A673 (cell line): ENCODE data around the gene MORN4.
"Not testable (repeated sequence)": the region's sequence is repeated elsewhere in the genome, so short reads cannot be mapped to it uniquely, and the experiment has no call there.

ENCODE experiments used
- EZH2 ChIP-seq: fragments of 200-600 bp; sonication (generic); IDR thresholded peaks from 2 replicates; pipeline ENCODE4 v1.6.1; 2017; ENCODE audit warnings: borderline replicate concordance, low read depth, mild to moderate bottlenecking, mixed read lengths, antibody characterized with exemption, low read length; ENCODE audit not compliant: poor library complexity, severe bottlenecking
- TF ChIP-seq, protein P1 (sequence below): fragments of 300-800, 200-600 bp; sonication (generic); conservative IDR thresholded peaks from 2 replicates; pipeline ENCODE4 v1.5.1; 2017; ENCODE audit warnings: low read depth, mild to moderate bottlenecking, antibody characterized with exemption, low read length, moderate library complexity, mixed read lengths

DNA sequence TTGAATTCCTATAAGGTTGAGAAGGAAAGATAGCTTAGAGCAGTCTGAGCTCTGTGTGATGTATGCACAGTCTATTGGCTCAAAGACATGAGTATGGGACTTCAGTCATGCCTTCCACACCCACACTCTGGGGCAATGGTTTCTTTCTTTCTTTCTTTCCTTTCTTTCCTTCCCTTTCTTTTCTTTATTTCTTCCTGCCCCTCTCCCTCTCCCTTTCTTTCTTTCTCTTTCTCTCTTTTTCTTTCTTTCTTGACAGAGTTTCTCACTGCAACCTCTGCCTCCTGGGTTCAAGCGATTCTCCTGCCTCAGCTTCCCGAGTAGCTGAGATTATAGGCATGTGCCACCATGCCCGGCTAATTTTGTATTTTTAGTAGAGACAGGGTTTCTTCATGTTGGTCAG is 5.8 kb upstream of the MORN4 start:
- TF ChIP-seq, protein P1, sequence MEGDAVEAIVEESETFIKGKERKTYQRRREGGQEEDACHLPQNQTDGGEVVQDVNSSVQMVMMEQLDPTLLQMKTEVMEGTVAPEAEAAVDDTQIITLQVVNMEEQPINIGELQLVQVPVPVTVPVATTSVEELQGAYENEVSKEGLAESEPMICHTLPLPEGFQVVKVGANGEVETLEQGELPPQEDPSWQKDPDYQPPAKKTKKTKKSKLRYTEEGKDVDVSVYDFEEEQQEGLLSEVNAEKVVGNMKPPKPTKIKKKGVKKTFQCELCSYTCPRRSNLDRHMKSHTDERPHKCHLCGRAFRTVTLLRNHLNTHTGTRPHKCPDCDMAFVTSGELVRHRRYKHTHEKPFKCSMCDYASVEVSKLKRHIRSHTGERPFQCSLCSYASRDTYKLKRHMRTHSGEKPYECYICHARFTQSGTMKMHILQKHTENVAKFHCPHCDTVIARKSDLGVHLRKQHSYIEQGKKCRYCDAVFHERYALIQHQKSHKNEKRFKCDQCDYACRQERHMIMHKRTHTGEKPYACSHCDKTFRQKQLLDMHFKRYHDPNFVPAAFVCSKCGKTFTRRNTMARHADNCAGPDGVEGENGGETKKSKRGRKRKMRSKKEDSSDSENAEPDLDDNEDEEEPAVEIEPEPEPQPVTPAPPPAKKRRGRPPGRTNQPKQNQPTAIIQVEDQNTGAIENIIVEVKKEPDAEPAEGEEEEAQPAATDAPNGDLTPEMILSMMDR = not testable (repeated sequence)
- not testable (repeated sequence) for TF ChIP-seq EZH2
